Erythroblast (primary cell): ENCODE data around the gene RELT.

Experiments
- GATA1 ChIP-seq: IDR thresholded peaks from 2 replicates; pipeline ENCODE4 v1.6.1; 2011; ENCODE audit warnings: low read depth, mild to moderate bottlenecking, control low read depth, low read length, moderate library complexity
- POLR2A ChIP-seq: IDR thresholded peaks from 2 replicates; pipeline ENCODE4 v1.6.1; 2011; ENCODE audit warnings: mild to moderate bottlenecking, low read length

GRCh38 chr11:73379189-73379880, 3.1 kb downstream of the RELT start:
- TF ChIP-seq POLR2A (no peak), GATA1 (no peak)
